Keratinocyte (primary cell): ENCODE measurements around the gene GPR153. TPM values are rescaled to one million over a fixed set of nuclear protein-coding genes. Genes with fewer than 3 reads are reported as not detected.

ENCODE experiments used
- DNase-seq: peaks from one replicate; pipeline ENCODE4 v3.0.0-alpha.2; 2011; ENCODE audit warnings: low read depth, missing footprints, low spot score
- FAIRE-seq: peaks from 2 replicates; lab custom pipeline; 2011; peaks lifted over from hg19 to GRCh38; lab: Jason Lieb, UNC
- H2AFZ ChIP-seq: 2 replicates; pipeline ENCODE4 v1.6.0; 2012; ENCODE audit warnings: low read length, control low read depth, inconsistent platforms; ENCODE audit not compliant: control insufficient read depth
- H3K27ac ChIP-seq: 2 replicates; pipeline ENCODE4 v1.5.1; 2011; ENCODE audit warnings: low read length; ENCODE audit not compliant: control insufficient read depth, insufficient read depth
- H3K27me3 ChIP-seq: 3 replicates; pipeline ENCODE4 v1.6.0; 2011; ENCODE audit warnings: low read length; ENCODE audit not compliant: control insufficient read depth, insufficient read depth; ENCODE audit errors: extremely low read depth
- H3K36me3 ChIP-seq, 2 experiments: 2 replicates in 1 of 2; 3 replicates in 1 of 2; pipeline ENCODE4 v1.5.1; 2011; ENCODE audit warnings: low read length in 2 of 2, mild to moderate bottlenecking in 1 of 2; ENCODE audit not compliant: control insufficient read depth in 2 of 2, insufficient read depth in 2 of 2; ENCODE audit errors: extremely low read depth in 1 of 2
- H3K4me1 ChIP-seq: 3 replicates; pipeline ENCODE4 v1.5.1; 2011; ENCODE audit warnings: low read length; ENCODE audit not compliant: control insufficient read depth, insufficient read depth; ENCODE audit errors: extremely low read depth
- H3K4me2 ChIP-seq: 3 replicates; pipeline ENCODE4 v1.6.0; 2011; ENCODE audit warnings: low read depth, low read length; ENCODE audit not compliant: control insufficient read depth, insufficient read depth; ENCODE audit errors: extremely low read depth
- H3K4me3 ChIP-seq, 3 experiments: fragments of 200-600 bp in 1 of 3; sonication (generic) in 1 of 3; 2 replicates in 2 of 3; 3 replicates in 1 of 3; pipeline ENCODE4 v1.5.1; 2011 to 2016; ENCODE audit warnings: low read length in 3 of 3, mild to moderate bottlenecking in 3 of 3, control low read depth in 2 of 3, inconsistent platforms in 1 of 3, low read depth in 1 of 3, mixed read lengths in 1 of 3, mixed run types in 1 of 3, moderate library complexity in 1 of 3; ENCODE audit not compliant: control insufficient read depth in 2 of 3, insufficient read depth in 2 of 3; ENCODE audit errors: extremely low read depth in 1 of 3
- H3K79me2 ChIP-seq: 2 replicates; pipeline ENCODE4 v1.6.0; 2012; ENCODE audit warnings: low read length; ENCODE audit not compliant: control insufficient read depth, insufficient read depth
- H3K9ac ChIP-seq: 3 replicates; pipeline ENCODE4 v1.6.0; 2011; ENCODE audit warnings: low read length; ENCODE audit not compliant: control insufficient read depth, insufficient read depth; ENCODE audit errors: extremely low read depth
- H3K9me1 ChIP-seq: 3 replicates; pipeline ENCODE4 v1.6.0; 2011; ENCODE audit warnings: low read length; ENCODE audit not compliant: control insufficient read depth, insufficient read depth; ENCODE audit errors: extremely low read depth
- H3K9me3 ChIP-seq: 2 replicates; pipeline ENCODE4 v1.5.1; 2012; ENCODE audit warnings: low read depth, low read length; ENCODE audit not compliant: control insufficient read depth
- H4K20me1 ChIP-seq: 3 replicates; pipeline ENCODE4 v1.6.0; 2011; ENCODE audit warnings: low read length; ENCODE audit not compliant: control insufficient read depth, insufficient read depth; ENCODE audit errors: extremely low read depth
- EZH2 ChIP-seq: IDR thresholded peaks from one replicate; pipeline ENCODE4 v1.6.1; 2012; ENCODE audit warnings: inconsistent platforms, mild to moderate bottlenecking, low read length, moderate library complexity
- dilution Hi-C: fragments of 300-500 bp; cut with MboI; formaldehyde crosslinking; loops from one replicate; pipeline ENCODE4 v1.7.0; 2020; ENCODE audit warnings: low sequenced_read_pairs; ENCODE audit not compliant: extremely low pct_ligation_motif_present
- polyA plus RNA-seq, 5 experiments: library from polyadenylated mRNA; depleted of rRNA in 3 of 5; stranded (reverse) in 3 of 5; stranded (forward) in 1 of 5; unstranded in 1 of 5; fragments of >200 nt; gene quantifications; 1 replicate in 1 of 5; 2 replicates in 3 of 5; 3 replicates in 1 of 5; pipeline versions ENCODE4 v1.2.1 to v1.2.3, GENCODE V29; 2011 to 2012; ENCODE audit warnings: missing spikeins in 2 of 5, low read depth in 1 of 5, low replicate concordance in 1 of 5
- TF ChIP-seq, protein P1 (sequence below), 3 experiments: IDR thresholded peaks in 1 of 3; conservative IDR thresholded peaks in 1 of 3; optimal IDR thresholded peaks in 1 of 3; 2 replicates in 2 of 3; 3 replicates in 1 of 3; pipeline versions ENCODE3 to v1.5.1; 2011; ENCODE audit warnings: low read length in 3 of 3, mild to moderate bottlenecking in 3 of 3, moderate library complexity in 2 of 3, control low read depth in 1 of 3, inconsistent platforms in 1 of 3; ENCODE audit not compliant: insufficient read depth in 2 of 3; ENCODE audit errors: extremely low read depth in 1 of 3

The GPR153 gene
- polyA plus RNA-seq, 1 donor (not counting 4 experiments of a cell fraction or from before 2014, with no cell fraction given): 7.2 TPM

GRCh38 chr1:6276811-6277555 lies 16.1 kb upstream of the GPR153 start:
- H4K20me1 ChIP-seq: no peaks in the 10 kb centered on the region
- H3K9ac ChIP-seq: no peak overlapping the region
- no peaks in the 10 kb centered on the region for H3K27me3 ChIP-seq
- peaks cover 14% of the 10 kb centered on the region for H3K4me1 ChIP-seq
- no peak overlapping the region for H3K4me2 ChIP-seq
- no peak overlapping the region for H2AFZ ChIP-seq
- TF ChIP-seq EZH2: no peak
- TF ChIP-seq, protein P1, sequence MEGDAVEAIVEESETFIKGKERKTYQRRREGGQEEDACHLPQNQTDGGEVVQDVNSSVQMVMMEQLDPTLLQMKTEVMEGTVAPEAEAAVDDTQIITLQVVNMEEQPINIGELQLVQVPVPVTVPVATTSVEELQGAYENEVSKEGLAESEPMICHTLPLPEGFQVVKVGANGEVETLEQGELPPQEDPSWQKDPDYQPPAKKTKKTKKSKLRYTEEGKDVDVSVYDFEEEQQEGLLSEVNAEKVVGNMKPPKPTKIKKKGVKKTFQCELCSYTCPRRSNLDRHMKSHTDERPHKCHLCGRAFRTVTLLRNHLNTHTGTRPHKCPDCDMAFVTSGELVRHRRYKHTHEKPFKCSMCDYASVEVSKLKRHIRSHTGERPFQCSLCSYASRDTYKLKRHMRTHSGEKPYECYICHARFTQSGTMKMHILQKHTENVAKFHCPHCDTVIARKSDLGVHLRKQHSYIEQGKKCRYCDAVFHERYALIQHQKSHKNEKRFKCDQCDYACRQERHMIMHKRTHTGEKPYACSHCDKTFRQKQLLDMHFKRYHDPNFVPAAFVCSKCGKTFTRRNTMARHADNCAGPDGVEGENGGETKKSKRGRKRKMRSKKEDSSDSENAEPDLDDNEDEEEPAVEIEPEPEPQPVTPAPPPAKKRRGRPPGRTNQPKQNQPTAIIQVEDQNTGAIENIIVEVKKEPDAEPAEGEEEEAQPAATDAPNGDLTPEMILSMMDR (optimal IDR thresholded peaks at IDR 0.05 in 1 of 3, IDR thresholded peaks at IDR 0.05 in 1 of 3, conservative IDR thresholded peaks at IDR 0.05 in 1 of 3; ENCODE audit: extremely low read depth in 1 of 3, insufficient read depth in 2 of 3, low read length in 3 of 3): no peak
- H3K27ac ChIP-seq: no peak overlapping the region
- dilution Hi-C loops: no loop called here
- no peak overlapping the region for H3K4me3 ChIP-seq
- no peaks in the 10 kb centered on the region for H3K9me1 ChIP-seq
- FAIRE-seq (no peak), DNase-seq (no peak)
- peaks cover 11 to 20% of the 10 kb centered on the region in 2 experiments for H3K36me3 ChIP-seq
- no peaks in the 10 kb centered on the region for H3K9me3 ChIP-seq
- no peaks in the 10 kb centered on the region for H3K79me2 ChIP-seq

- dilution Hi-C loops: no loop called here
- Histone ChIP-seq H3K36me3 (peaks cover 6 to 24% of the 10 kb centered on the region in 2 experiments), H3K79me2 (no peaks in the 10 kb centered on the region), H3K9ac (no peak overlapping the region), H4K20me1 (no peaks in the 10 kb centered on the region), H3K4me2 (no peak overlapping the region), H3K4me3 (no peak overlapping the region), H3K4me1 (peaks cover 14% of the 10 kb centered on the region), H3K27me3 (no peaks in the 10 kb centered on the region), H2AFZ (no peak overlapping the region), H3K9me3 (no peaks in the 10 kb centered on the region), H3K27ac (no peak overlapping the region), H3K9me1 (no peaks in the 10 kb centered on the region)
- DNase-seq (no peak), FAIRE-seq (no peak)
- no peak for TF ChIP-seq EZH2
- TF ChIP-seq, protein P1 (optimal IDR thresholded peaks at IDR 0.05 in 1 of 3, IDR thresholded peaks at IDR 0.05 in 1 of 3, conservative IDR thresholded peaks at IDR 0.05 in 1 of 3; ENCODE audit: extremely low read depth in 1 of 3, insufficient read depth in 2 of 3, low read length in 3 of 3): no peak
These were observed 15.2 kb upstream of the GPR153 start for GRCh38 chr1:6275826-6276782.
